NCI-H2196 treated with DMSO at 0.1 percent for 48 hours (cell line): ENCODE data around the gene OTUD3.
"Not testable (repeated sequence)": the region's sequence is repeated elsewhere in the genome, so short reads cannot be mapped to it uniquely, and the experiment has no call there.

Experiments used
- DNase-seq: peaks from one replicate; lab custom pipeline; 2025; ENCODE audit not compliant: unreplicated experiment; lab: John Stamatoyannopoulos, UW

The OTUD3 gene

GRCh38 chr1:19882111-19883071, at the start of gene OTUD3:
TSS of gene OTUD3 (plus strand) at chr1:19882395. CDS start at chr1:19882514, 119 bp downstream.
- peak; percentile 95 for DNase-seq

GRCh38 chr1:19835578-19835977, 46.6 kb upstream of the OTUD3 start:
- no peak for DNase-seq

- no peak for DNase-seq
These were observed 44.3 kb upstream of the OTUD3 start for GRCh38 chr1:19837866-19838265.

GRCh38 chr1:19840228-19840627, 42.0 kb upstream of the OTUD3 start:
- no peak for DNase-seq

GRCh38 chr1:19844731-19845495, 37.3 kb upstream of the OTUD3 start:
- no peak for DNase-seq

- DNase-seq, result no peak
These were observed 36.6 kb upstream of the OTUD3 start for GRCh38 chr1:19845555-19845954.

- no peak for DNase-seq
These were observed 35.9 kb upstream of the OTUD3 start for GRCh38 chr1:19846338-19846737.

GRCh38 chr1:19847334-19847733, 34.9 kb upstream of the OTUD3 start:
- not testable (repeated sequence) for DNase-seq

- not testable (repeated sequence) for DNase-seq
These were observed 32.9 kb upstream of the OTUD3 start for GRCh38 chr1:19849307-19849706.

- no peak for DNase-seq
These were observed 32.0 kb upstream of the OTUD3 start for GRCh38 chr1:19850214-19850613.

GRCh38 chr1:19852036-19852435, 30.2 kb upstream of the OTUD3 start:
- no peak for DNase-seq

GRCh38 chr1:19854866-19855265, 27.3 kb upstream of the OTUD3 start:
- DNase-seq, result no peak

GRCh38 chr1:19858893-19859292, 23.3 kb upstream of the OTUD3 start:
- DNase-seq, result no peak

GRCh38 chr1:19859876-19860275, 22.3 kb upstream of the OTUD3 start:
- no peak for DNase-seq

GRCh38 chr1:19860418-19860817, 21.8 kb upstream of the OTUD3 start:
- DNase-seq, result no peak

- no peak for DNase-seq
These were observed 21.2 kb upstream of the OTUD3 start for GRCh38 chr1:19861034-19861433.

- no peak for DNase-seq
These were observed 20.2 kb upstream of the OTUD3 start for GRCh38 chr1:19861842-19862530.

- no peak for DNase-seq
These were observed 19.3 kb upstream of the OTUD3 start for GRCh38 chr1:19862944-19863343.

- no peak for DNase-seq
These were observed 17.5 kb upstream of the OTUD3 start for GRCh38 chr1:19864570-19865160.

- DNase-seq, result no peak
These were observed 16.2 kb upstream of the OTUD3 start for GRCh38 chr1:19866029-19866428.

- no peak for DNase-seq
These were observed 15.4 kb upstream of the OTUD3 start for GRCh38 chr1:19866758-19867157.
